ENCODE measurements around the gene PEAK1.

PEAK1 gene, protein sequence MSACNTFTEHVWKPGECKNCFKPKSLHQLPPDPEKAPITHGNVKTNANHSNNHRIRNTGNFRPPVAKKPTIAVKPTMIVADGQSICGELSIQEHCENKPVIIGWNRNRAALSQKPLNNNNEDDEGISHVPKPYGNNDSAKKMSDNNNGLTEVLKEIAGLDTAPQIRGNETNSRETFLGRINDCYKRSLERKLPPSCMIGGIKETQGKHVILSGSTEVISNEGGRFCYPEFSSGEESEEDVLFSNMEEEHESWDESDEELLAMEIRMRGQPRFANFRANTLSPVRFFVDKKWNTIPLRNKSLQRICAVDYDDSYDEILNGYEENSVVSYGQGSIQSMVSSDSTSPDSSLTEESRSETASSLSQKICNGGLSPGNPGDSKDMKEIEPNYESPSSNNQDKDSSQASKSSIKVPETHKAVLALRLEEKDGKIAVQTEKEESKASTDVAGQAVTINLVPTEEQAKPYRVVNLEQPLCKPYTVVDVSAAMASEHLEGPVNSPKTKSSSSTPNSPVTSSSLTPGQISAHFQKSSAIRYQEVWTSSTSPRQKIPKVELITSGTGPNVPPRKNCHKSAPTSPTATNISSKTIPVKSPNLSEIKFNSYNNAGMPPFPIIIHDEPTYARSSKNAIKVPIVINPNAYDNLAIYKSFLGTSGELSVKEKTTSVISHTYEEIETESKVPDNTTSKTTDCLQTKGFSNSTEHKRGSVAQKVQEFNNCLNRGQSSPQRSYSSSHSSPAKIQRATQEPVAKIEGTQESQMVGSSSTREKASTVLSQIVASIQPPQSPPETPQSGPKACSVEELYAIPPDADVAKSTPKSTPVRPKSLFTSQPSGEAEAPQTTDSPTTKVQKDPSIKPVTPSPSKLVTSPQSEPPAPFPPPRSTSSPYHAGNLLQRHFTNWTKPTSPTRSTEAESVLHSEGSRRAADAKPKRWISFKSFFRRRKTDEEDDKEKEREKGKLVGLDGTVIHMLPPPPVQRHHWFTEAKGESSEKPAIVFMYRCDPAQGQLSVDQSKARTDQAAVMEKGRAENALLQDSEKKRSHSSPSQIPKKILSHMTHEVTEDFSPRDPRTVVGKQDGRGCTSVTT (N-terminal part only)

DNA sequence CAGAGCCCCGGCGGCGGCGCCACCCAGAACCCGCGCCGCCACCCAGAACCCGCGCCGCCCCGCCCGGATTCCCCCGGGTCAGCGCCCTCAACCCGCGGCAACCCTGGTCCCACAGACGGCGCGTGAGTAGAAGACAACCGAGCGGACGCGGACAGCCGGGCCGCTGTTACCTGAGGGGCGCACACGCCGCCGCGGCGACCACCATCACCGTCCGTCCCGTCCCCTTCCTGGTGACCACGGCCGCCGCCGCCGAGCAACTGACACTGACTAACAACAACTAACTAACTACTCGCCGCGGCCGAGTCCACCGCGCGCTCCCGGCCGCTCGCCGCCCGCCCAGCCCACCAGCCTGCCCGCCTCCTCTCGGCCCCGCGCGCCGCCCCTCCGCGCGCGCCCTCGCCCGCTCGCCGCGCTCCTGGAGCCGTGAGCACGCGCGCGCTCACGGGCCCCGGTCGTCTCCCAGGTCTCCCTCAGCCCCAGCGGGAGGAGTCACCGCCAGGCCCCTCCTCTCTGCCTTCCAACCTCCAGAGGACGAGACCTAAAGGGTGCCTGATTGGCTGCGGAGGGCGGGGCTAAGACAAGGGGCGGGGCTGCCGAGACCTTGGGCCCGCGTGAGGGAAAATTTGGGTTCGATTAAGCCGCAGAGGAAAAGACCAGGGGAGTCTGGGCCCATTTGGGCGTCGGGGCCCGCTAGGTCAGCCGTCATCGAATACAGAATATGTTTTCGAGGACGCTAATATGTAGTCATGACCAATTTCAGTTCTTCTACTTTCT, at the start of gene PEAK1:
Gene PEAK1, minus strand, starts transcription at position 269 of the 774 bp plus-strand sequence. CDS start 238,178 bp downstream, outside the sequence.
- peak; percentile 99 for DNase-seq (ENCODE audit: low read depth)

DNA sequence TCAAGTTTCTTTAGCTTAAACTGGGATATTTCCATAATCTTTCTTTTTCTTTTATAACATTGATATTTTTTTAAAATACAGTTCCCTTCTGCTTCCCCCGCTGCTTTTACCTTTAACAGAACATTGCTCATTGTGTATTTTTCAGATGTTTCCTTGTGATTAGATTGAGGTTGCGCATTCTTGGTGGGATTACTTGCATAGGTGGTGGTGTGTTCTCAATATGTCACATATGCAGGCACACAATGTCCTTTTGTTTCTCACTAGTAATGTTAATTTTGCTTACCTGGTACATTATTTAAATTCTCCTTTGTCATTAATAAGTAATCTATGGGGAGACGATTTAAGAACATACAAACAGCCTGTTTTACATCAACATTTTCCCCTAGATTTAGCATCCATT, 49.0 kb upstream of the PEAK1 start:
- no peak overlapping the region for H3K4me3 ChIP-seq (ENCODE audit: low read length)
- TF ChIP-seq, protein P1, sequence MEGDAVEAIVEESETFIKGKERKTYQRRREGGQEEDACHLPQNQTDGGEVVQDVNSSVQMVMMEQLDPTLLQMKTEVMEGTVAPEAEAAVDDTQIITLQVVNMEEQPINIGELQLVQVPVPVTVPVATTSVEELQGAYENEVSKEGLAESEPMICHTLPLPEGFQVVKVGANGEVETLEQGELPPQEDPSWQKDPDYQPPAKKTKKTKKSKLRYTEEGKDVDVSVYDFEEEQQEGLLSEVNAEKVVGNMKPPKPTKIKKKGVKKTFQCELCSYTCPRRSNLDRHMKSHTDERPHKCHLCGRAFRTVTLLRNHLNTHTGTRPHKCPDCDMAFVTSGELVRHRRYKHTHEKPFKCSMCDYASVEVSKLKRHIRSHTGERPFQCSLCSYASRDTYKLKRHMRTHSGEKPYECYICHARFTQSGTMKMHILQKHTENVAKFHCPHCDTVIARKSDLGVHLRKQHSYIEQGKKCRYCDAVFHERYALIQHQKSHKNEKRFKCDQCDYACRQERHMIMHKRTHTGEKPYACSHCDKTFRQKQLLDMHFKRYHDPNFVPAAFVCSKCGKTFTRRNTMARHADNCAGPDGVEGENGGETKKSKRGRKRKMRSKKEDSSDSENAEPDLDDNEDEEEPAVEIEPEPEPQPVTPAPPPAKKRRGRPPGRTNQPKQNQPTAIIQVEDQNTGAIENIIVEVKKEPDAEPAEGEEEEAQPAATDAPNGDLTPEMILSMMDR (conservative IDR thresholded peaks at IDR 0.05; ENCODE audit: low read length), result no peak
- no peak for DNase-seq (ENCODE audit: low read depth)

More for the DNA sequence above, at the start of gene PEAK1:
- TF ChIP-seq, protein P1 (conservative IDR thresholded peaks at IDR 0.05; ENCODE audit: low read length), result no peak
- H3K4me3 ChIP-seq (ENCODE audit: low read length), result peak within 1 kb of the TSS; percentile 92

DNA sequence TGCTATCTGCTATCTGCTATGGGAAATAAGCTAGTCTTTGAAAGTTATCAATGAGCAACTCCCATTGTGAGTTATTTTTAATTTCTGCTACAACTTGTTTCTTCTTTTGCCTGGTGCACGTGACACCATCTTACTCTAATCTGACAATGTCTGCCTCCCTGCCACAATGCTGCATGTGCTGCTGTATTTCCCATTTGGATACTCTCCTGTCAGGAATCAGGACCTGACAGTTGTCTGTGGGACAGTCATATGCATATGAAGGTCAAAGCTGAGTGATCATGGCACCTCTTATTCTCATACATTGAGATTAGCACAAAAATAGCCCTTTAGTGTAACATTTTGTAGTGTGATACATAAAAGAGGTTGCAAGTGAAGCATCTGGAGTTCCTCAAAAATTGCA, 46.6 kb upstream of the PEAK1 start:
- TF ChIP-seq, protein P1 (conservative IDR thresholded peaks at IDR 0.05; ENCODE audit: low read length), result no peak
- no peak overlapping the region for H3K4me3 ChIP-seq (ENCODE audit: low read length)
- DNase-seq (ENCODE audit: low read depth), result no peak

DNA sequence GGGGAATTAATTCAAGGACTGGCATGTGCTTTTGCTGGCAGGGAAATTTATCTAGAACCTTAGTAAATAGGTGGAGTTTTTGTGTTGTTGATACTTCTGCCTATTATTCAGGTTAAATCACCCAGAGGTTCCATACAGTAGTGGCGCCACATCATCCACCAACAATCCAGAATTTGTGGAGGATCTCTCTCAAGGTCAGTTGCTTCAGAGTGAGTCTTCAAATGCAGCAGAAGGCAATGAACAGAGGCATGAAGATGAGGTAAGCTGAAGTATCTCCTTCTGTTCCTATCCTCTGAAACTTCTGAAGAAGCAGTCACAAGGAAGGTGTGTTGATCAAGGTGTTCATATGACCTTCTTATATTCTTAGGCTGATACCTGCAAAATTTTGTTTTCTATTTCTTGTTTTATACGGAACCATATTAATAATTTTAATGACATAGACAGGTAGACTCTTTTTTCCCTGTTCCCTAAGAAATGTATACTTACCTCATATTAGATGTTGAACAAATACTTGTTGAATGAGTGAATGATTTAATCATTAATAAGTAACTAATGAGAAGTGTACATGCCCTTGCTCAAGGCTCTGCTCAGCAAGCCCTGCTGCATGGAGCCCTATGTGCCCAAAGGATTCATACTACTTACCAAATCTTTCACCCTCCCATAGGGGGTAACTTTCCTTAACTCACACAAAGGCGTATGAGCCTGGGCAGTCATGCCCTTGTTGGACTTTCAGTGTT, 44.4 kb upstream of the PEAK1 start:
- peak; percentile 16 for DNase-seq (ENCODE audit: low read depth)
- TF ChIP-seq, protein P1 (conservative IDR thresholded peaks at IDR 0.05; ENCODE audit: low read length), result no peak
- H3K4me3 ChIP-seq (ENCODE audit: low read length), result no peak overlapping the region

DNA sequence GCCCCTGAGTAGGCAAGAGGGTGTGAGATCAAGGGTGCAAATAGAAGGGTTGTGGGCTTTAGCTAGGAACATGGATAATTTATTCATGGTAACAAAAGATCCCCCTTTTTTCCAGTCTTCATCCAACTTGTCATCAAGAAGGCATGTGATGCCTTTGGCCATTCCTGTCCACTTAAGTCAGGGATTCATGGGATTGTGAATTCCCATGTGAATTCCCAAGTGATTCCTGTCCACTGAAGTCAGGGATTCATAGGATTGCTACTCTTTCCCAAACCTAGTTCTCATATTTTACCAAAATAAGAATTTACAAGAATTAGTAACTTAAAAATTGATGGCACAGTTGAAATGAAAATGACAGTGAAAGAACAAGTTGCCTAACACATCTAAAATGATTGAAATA, 41.6 kb upstream of the PEAK1 start:
- no peak overlapping the region for H3K4me3 ChIP-seq (ENCODE audit: low read length)
- peak; percentile 76 for DNase-seq (ENCODE audit: low read depth)
- TF ChIP-seq, protein P1 (conservative IDR thresholded peaks at IDR 0.05; ENCODE audit: low read length), result no peak

DNA sequence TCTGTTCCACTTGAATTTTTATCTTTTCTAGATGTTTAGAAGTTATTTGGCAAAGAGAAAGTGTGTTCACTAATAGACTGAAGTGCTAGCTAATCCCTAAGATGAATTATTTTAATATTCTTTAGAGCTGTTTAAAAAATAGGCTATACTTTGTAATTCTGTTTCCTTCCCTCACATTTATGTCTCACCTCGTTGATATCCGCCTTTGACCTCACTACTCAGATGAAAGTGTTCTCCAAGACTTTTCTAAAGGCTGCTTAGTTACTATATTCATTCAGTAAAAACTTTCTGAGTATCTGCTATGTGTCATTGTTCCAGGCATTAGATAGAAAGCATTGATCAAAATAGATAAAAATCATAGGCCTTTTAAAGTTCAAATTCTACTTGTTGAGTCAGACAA, 39.1 kb upstream of the PEAK1 start:
- TF ChIP-seq, protein P1 (conservative IDR thresholded peaks at IDR 0.05; ENCODE audit: low read length), result no peak
- H3K4me3 ChIP-seq (ENCODE audit: low read length), result no peak overlapping the region

More for the DNA sequence above, 39.1 kb upstream of the PEAK1 start:
- no peak for DNase-seq (ENCODE audit: low read depth)

Data from AG10803 (cell line).